Suprapubic skin (tissue), 3 donors: ENCODE results near the gene COL5A3.

Experiments used
- EP300 ChIP-seq: sonication (generic); formaldehyde crosslinking; IDR thresholded peaks from one replicate; pipeline ENCODE4 v1.6.1; 2017; ENCODE audit warnings: antibody characterized with exemption
- POLR2A ChIP-seq, 2 donors: fragments of 450-650 bp; IDR thresholded peaks; one replicate each; pipeline ENCODE4 v1.6.1; 2017; ENCODE audit warnings: antibody characterized with exemption in 2 of 2, mild to moderate bottlenecking in 2 of 2, moderate library complexity in 2 of 2
- TF ChIP-seq, protein P1 (sequence below), 2 donors: fragments of 200-600 bp in 1 of 2; fragments of 450-650 bp in 1 of 2; sonication (generic) in 1 of 2; IDR thresholded peaks; one replicate each; pipeline ENCODE4 v1.5.1; 2016 to 2019; ENCODE audit warnings: antibody characterized with exemption in 2 of 2, mild to moderate bottlenecking in 1 of 2, moderate library complexity in 1 of 2

DNA sequence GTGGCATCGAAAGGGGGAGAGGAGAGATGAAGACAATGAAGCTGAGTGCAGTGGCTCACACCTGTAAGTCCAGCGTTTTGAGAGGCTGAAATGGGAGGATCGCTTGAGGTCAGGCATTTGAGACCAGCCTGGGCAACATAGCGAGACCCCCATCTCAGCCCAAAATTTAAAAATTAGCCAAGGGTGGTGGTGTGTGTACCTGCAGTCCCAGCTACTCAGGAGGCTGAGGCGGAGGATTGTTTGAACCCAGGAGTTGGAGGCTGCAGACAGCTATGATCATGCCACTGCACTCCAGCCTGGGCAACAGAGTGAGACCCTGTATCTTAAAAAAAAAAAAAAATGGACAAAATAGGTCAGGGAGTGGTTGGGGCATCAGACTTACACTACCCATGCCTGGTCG is 10.5 kb upstream of the COL5A3 start:
- TF ChIP-seq POLR2A (IDR thresholded peaks at IDR 0.05), result no peak
- TF ChIP-seq EP300, result no peak
- TF ChIP-seq, protein P1, sequence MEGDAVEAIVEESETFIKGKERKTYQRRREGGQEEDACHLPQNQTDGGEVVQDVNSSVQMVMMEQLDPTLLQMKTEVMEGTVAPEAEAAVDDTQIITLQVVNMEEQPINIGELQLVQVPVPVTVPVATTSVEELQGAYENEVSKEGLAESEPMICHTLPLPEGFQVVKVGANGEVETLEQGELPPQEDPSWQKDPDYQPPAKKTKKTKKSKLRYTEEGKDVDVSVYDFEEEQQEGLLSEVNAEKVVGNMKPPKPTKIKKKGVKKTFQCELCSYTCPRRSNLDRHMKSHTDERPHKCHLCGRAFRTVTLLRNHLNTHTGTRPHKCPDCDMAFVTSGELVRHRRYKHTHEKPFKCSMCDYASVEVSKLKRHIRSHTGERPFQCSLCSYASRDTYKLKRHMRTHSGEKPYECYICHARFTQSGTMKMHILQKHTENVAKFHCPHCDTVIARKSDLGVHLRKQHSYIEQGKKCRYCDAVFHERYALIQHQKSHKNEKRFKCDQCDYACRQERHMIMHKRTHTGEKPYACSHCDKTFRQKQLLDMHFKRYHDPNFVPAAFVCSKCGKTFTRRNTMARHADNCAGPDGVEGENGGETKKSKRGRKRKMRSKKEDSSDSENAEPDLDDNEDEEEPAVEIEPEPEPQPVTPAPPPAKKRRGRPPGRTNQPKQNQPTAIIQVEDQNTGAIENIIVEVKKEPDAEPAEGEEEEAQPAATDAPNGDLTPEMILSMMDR (IDR thresholded peaks at IDR 0.05), result no peak
